Stimulated activated CD4-positive, alpha-beta T cell treated with anti-CD3 and anti-CD28 coated beads, Interleukin-15, amount 100 ng/mL, for 1 hour (primary cell): ENCODE measurements around the gene BNC1.
"Not testable (repeated sequence)": the region's sequence is repeated elsewhere in the genome, so short reads cannot be mapped to it uniquely, and the experiment has no call there.

Experiments used
- DNase-seq, 2 donors: peaks; one replicate each; pipeline ENCODE4 v3.0.0-alpha.2; 2020; ENCODE audit warnings: low read depth in 1 of 2, low spot score in 1 of 2

Gene BNC1

GRCh38 chr15:83250781-83251180 is 33.7 kb downstream of the BNC1 start:
- no peak for DNase-seq

- DNase-seq: no peak
Observed at GRCh38 chr15:83249030-83249343, 35.5 kb downstream of the BNC1 start.

DNA sequence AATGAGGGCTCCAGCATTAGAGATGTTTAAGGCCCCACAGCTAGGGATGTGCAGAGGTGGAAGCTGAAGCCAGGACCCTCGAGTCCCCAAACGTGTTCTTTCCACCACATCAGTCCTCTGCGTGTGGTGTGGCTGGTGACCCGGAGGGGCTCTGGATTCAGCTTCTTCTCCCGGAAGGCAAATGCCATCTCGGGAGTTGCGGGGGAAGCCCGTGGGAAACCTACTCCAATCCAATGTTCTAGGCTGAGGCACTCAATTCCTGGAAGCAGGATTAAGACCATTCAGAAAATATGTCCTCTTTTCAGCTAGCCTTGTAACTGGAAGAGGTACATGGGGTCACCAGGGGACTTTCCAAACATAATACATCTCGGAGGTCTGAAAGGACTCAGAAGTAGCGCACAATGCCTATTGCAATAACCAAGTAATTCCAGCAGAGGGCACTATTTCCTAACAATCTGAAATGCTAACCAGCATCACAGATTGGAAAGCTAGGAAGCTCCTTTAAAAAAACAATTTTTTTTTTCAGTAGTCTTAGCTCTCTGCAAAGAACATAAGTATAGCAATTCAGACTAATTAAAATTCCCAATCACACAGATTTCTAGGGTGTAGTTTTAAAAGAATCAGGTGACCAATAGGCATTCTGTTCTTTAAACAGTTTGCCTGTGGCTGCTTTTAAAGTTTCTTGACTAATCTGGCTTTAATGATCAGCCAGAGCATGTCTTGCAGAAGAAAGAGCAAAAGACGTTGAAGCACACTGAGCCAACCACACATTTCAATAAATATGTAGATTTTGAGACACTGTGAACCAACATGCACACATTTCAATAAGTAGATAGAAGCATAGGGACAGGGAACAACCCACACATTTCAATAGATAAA is 36.1 kb downstream of the BNC1 start:
- DNase-seq: no peak

- DNase-seq: no peak
Observed at GRCh38 chr15:83243634-83244033, 40.8 kb downstream of the BNC1 start.

DNA sequence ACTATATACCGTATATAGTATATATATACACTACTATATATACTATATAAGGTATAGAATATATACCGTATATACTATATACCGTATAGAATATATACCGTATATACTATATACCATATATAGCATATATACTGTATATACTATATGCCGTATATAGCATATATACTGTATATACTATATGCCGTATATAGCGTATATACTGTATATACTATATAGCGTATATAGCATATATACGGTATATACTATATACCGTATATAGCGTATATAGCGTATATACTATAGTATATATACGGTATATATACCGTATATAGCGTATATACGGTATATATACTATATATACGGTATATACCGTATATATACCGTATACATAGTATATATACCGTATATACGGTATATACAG is 54.2 kb downstream of the BNC1 start:
- DNase-seq: no peak

GRCh38 chr15:83225449-83225848 is 59.0 kb downstream of the BNC1 start:
- DNase-seq: no peak

DNA sequence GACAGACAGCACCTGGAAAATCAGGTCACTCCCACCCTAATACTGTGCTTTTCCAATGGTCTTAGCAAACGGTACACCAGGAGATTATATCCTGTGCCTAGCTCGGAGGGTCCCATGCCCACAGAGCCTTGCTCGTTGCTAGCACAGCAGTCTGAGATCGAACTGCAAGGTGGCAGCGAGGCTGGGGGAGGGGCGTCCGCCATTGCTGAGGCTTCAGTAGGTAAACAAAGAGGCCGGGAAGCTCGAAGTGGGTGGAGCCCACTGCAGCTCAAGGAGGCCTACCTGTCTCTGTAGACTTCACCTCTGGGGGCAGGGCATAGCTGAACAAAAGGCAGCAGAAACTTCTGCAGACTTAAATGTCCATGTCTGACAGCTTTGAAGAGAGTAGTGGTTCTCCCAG is 62.7 kb downstream of the BNC1 start:
- not testable (repeated sequence) for DNase-seq

DNA sequence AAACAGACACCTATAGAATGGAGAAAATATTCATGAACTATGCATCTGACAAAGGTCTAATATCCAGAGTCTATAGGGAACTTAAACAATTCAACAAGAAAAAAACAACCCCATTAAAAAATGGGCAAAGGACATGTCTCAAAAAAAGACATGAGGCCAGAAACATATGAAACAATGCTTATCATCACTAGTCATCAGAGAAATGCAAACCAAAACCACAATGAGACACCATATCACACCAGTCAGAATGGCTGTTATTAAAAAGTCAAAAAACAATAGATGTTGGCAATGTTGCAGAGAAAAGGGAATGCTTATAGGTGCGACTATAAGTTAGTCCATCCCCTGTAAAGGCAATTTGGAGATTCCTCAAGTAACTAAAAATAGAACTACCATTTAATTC is 65.4 kb downstream of the BNC1 start:
- no peak for DNase-seq

DNA sequence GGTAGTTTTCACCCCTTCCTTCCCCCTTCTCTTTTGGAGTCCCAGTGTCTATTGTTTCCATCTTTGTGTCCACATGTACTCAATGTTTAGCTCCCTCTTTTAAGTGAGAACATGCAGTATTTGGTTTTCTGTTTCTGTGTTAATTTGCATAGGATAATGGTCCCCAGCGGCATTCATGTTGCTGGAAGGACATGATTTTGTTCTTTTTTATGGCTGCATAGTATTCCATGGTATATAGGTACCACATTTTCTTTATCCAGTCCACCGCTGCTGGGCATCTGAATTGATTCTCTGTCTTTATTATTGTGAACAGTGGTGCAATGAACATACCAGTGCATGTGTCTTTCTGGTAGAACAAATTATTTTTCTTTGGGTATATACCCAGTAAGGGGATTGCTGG is 69.2 kb downstream of the BNC1 start:
- DNase-seq: no peak

- no peak for DNase-seq
Observed at GRCh38 chr15:83210619-83211018, 73.8 kb downstream of the BNC1 start.

DNA sequence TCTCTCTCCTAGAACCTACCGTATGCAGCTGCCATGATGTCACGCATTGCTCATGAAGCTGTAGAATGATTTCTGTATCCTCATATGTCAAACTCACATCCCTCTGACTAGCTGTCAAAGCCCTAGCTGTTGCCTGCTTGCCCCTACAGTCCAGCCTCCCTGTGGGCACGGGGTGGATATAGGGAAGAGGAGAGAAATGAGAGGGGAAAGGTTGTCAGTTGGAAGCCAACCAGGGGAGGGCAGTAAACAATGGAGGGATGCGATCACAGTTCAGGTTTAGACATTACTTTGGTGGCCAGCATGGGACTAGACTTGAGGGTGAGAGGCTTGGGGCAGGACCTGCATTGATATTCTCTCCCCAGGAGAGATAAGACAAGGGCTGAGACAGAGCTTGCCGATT is 75.1 kb downstream of the BNC1 start:
- no peak for DNase-seq

DNA sequence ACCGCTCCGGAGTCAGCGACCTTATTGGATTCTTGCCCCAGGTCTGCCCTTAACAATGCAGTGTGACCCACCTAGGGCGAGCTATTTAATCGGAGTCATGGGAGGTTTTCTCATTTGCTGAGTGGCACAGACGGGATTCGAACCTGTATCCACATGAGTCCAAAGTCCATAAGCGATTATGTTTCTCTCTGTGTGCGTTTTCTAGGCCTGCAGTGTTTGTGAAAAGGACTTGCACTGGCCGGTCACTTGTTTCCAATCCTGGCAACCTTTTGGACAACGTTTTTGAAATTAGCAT is 76.2 kb downstream of the BNC1 start:
- DNase-seq: no peak

GRCh38 chr15:83207660-83208366 is 76.7 kb downstream of the BNC1 start, which contains the start of gene HDGFL3:
Gene HDGFL3 (minus strand): TSS chr15:83207823. CDS start chr15:83207414, 409 bp downstream.
- DNase-seq: no peak

- no peak for DNase-seq
Observed at GRCh38 chr15:83207009-83207659, 77.3 kb downstream of the BNC1 start.

- no peak for DNase-seq
Observed at GRCh38 chr15:83206526-83207008, 77.9 kb downstream of the BNC1 start.
